Neural crest cell (in vitro differentiated cells): Measurements from ENCODE around the gene CCDC170. TPM values are rescaled to one million over a fixed set of nuclear protein-coding genes. Genes with fewer than 3 reads are reported as not detected.

ENCODE experiments used
- DNase-seq: peaks from one replicate; pipeline ENCODE4 v3.0.0; 2021; ENCODE audit warnings: low read depth, mixed read lengths, low spot score
- H3K27ac Mint-ChIP-seq: one replicate; pipeline ENCODE4 v1.8.0; 2021; ENCODE audit warnings: mild to moderate bottlenecking, mixed read lengths; ENCODE audit not compliant: unreplicated experiment
- H3K27me3 Mint-ChIP-seq: 2 replicates; pipeline ENCODE4 v1.8.0; 2021; ENCODE audit warnings: low read depth, mild to moderate bottlenecking, mixed read lengths
- H3K36me3 Mint-ChIP-seq: 2 replicates; pipeline ENCODE4 v1.8.0; 2021; ENCODE audit warnings: low read depth, mild to moderate bottlenecking, mixed read lengths
- H3K4me1 Mint-ChIP-seq: 2 replicates; pipeline ENCODE4 v1.8.0; 2021; ENCODE audit warnings: mixed read lengths
- H3K4me3 Mint-ChIP-seq: one replicate; pipeline ENCODE4 v1.8.0; 2021; ENCODE audit warnings: mild to moderate bottlenecking, mixed read lengths
- H3K9me3 Mint-ChIP-seq: 2 replicates; pipeline ENCODE4 v1.8.0; 2021; ENCODE audit warnings: mixed read lengths
- CTCF ChIP-seq: fragments of 200-600 bp; sonication (generic); conservative IDR thresholded peaks from 2 replicates; pipeline ENCODE4 v1.5.0; 2021; ENCODE audit warnings: antibody characterized with exemption, mild to moderate bottlenecking
- total RNA-seq: library from RNA; stranded (reverse); gene quantifications from 2 replicates; pipeline ENCODE4 v1.2.1, GENCODE V29; 2021

CCDC170 gene
- total RNA-seq, 1 donor from 2014 or later: 0.37 TPM

- H3K27ac Mint-ChIP-seq: no peak overlapping the region
- peaks cover 14% of the 10 kb centered on the region for H3K4me1 Mint-ChIP-seq
- H3K27me3 Mint-ChIP-seq: peaks cover 47% of the 10 kb centered on the region
- H3K9me3 Mint-ChIP-seq: no peaks in the 10 kb centered on the region
- no peak for TF ChIP-seq CTCF
- no peak for DNase-seq
- H3K36me3 Mint-ChIP-seq: no peaks in the 10 kb centered on the region
- peak overlapping the region; percentile 87 for H3K4me3 Mint-ChIP-seq
Observed at GRCh38 chr6:151494936-151495320, 1.1 kb downstream of the CCDC170 start.

GRCh38 chr6:151495380-151495779 lies 1.6 kb downstream of the CCDC170 start:
- peak overlapping the region; percentile 87 for H3K4me3 Mint-ChIP-seq
- DNase-seq: no peak
- no peak overlapping the region for H3K27ac Mint-ChIP-seq
- no peaks in the 10 kb centered on the region for H3K36me3 Mint-ChIP-seq
- peaks cover 47% of the 10 kb centered on the region for H3K27me3 Mint-ChIP-seq
- peaks cover 14% of the 10 kb centered on the region for H3K4me1 Mint-ChIP-seq
- H3K9me3 Mint-ChIP-seq: no peaks in the 10 kb centered on the region
- no peak for TF ChIP-seq CTCF

GRCh38 chr6:151497905-151498304 lies 4.1 kb downstream of the CCDC170 start:
- Mint-ChIP-seq H3K4me3 (no peak overlapping the region), H3K36me3 (no peaks in the 10 kb centered on the region), H3K4me1 (peaks cover 14% of the 10 kb centered on the region), H3K9me3 (no peaks in the 10 kb centered on the region), H3K27ac (no peak overlapping the region), H3K27me3 (peaks cover 46% of the 10 kb centered on the region)
- no peak for TF ChIP-seq CTCF
- DNase-seq: no peak

- H3K9me3 Mint-ChIP-seq: no peaks in the 10 kb centered on the region
- no peak overlapping the region for H3K27ac Mint-ChIP-seq
- no peak for DNase-seq
- peaks cover 41% of the 10 kb centered on the region for H3K27me3 Mint-ChIP-seq
- H3K4me3 Mint-ChIP-seq: no peak overlapping the region
- H3K36me3 Mint-ChIP-seq: no peaks in the 10 kb centered on the region
- peaks cover 10% of the 10 kb centered on the region for H3K4me1 Mint-ChIP-seq
- no peak for TF ChIP-seq CTCF
Observed at GRCh38 chr6:151498327-151498726, 4.5 kb downstream of the CCDC170 start.

- no peak for TF ChIP-seq CTCF
- Mint-ChIP-seq H3K4me3 (no peak overlapping the region), H3K27ac (no peak overlapping the region), H3K9me3 (no peaks in the 10 kb centered on the region), H3K36me3 (peaks cover under 1% of the 10 kb centered on the region), H3K4me1 (peaks cover 4% of the 10 kb centered on the region), H3K27me3 (peaks cover 34% of the 10 kb centered on the region)
- DNase-seq: no peak
Observed at GRCh38 chr6:151499551-151499950, 5.7 kb downstream of the CCDC170 start.
